ENCODE data around the gene WDR70. TPM values are rescaled to one million over a fixed set of nuclear protein-coding genes. Genes with fewer than 3 reads are reported as not detected.

The WDR70 gene
- total RNA-seq, 1 experiment from 2014 or later, result 78.2 TPM

GRCh38 chr5:37720550-37720952 is 341.4 kb downstream of the WDR70 start:
- POLR2A ChIA-PET (ENCODE audit: unreplicated experiment), result no interaction called here
- Histone ChIP-seq H3F3A (ENCODE audit: insufficient read depth, low read depth) (peaks cover 26% of the 10 kb centered on the region), H4K20me1 (ENCODE audit: insufficient read depth) (peaks cover 14% of the 10 kb centered on the region), H3K36me3 (ENCODE audit: low read depth) (no peaks in the 10 kb centered on the region), H3K9me2 (ENCODE audit: insufficient read depth) (no peaks in the 10 kb centered on the region), H3K4me3 (no peak overlapping the region), H2AFZ (no peak overlapping the region), H3K27ac (no peak overlapping the region), H3K9me3 (ENCODE audit: insufficient read depth, low read depth) (no peaks in the 10 kb centered on the region), H3K4me2 (no peak overlapping the region), H3K79me2 (ENCODE audit: low read depth) (no peaks in the 10 kb centered on the region), H3K4me1 (replicated peaks; ENCODE audit: insufficient read depth) (peaks cover 41% of the 10 kb centered on the region), H3K27me3 (ENCODE audit: insufficient read depth, low read depth) (no peaks in the 10 kb centered on the region)
- TF ChIP-seq CTCF (conservative IDR thresholded peaks at IDR 0.05) (no peak), EZH2 (IDR thresholded peaks at IDR 0.05; ENCODE audit: low read depth) (no peak)
- DNase-seq, result no peak
- BruUV-seq (replicated peaks), result no TSS peak
- intact Hi-C loops (cut with micrococcal nuclease; ENCODE audit: unreplicated experiment), result no loop called here
- CTCF ChIA-PET, result no interaction called here

GRCh38 chr5:37721447-37721871 is 342.3 kb downstream of the WDR70 start:
- ChIA-PET CTCF (no interaction called here), POLR2A (ENCODE audit: unreplicated experiment) (no interaction called here)
- no peak for TF ChIP-seq EZH2 (IDR thresholded peaks at IDR 0.05; ENCODE audit: low read depth)
- no peak for TF ChIP-seq CTCF (conservative IDR thresholded peaks at IDR 0.05)
- H3K36me3 ChIP-seq (ENCODE audit: low read depth), result no peaks in the 10 kb centered on the region
- DNase-seq, result no peak
- intact Hi-C loops (cut with micrococcal nuclease; ENCODE audit: unreplicated experiment), result no loop called here
- no peak overlapping the region for H3K27ac ChIP-seq
- H3F3A ChIP-seq (ENCODE audit: insufficient read depth, low read depth), result peaks cover 26% of the 10 kb centered on the region
- H3K27me3 ChIP-seq (ENCODE audit: insufficient read depth, low read depth), result no peaks in the 10 kb centered on the region
- BruUV-seq (replicated peaks), result no TSS peak
- no peak overlapping the region for H3K4me3 ChIP-seq
- peaks cover 39% of the 10 kb centered on the region for H3K4me1 ChIP-seq (replicated peaks; ENCODE audit: insufficient read depth)
- peaks cover 14% of the 10 kb centered on the region for H4K20me1 ChIP-seq (ENCODE audit: insufficient read depth)
- no peaks in the 10 kb centered on the region for H3K79me2 ChIP-seq (ENCODE audit: low read depth)
- H3K9me2 ChIP-seq (ENCODE audit: insufficient read depth), result no peaks in the 10 kb centered on the region
- H3K4me2 ChIP-seq, result no peak overlapping the region
- H3K9me3 ChIP-seq (ENCODE audit: insufficient read depth, low read depth), result no peaks in the 10 kb centered on the region
- no peak overlapping the region for H2AFZ ChIP-seq

- DNase-seq, result peak; percentile 32 to 93
- Histone ChIP-seq H3K9me2 (ENCODE audit: insufficient read depth) (no peaks in the 10 kb centered on the region), H2AFZ (no peak overlapping the region), H3K9me3 (ENCODE audit: insufficient read depth, low read depth) (no peaks in the 10 kb centered on the region), H3K27ac (no peak overlapping the region), H4K20me1 (ENCODE audit: insufficient read depth) (peaks cover 6% of the 10 kb centered on the region; the same call in 1 of the 2 replicates), H3F3A (ENCODE audit: insufficient read depth, low read depth) (peaks cover 16% of the 10 kb centered on the region; the same call in 1 of the 2 replicates), H3K4me2 (peak overlapping the region; percentile 33), H3K36me3 (ENCODE audit: low read depth) (no peaks in the 10 kb centered on the region), H3K4me1 (replicated peaks; ENCODE audit: insufficient read depth) (peaks cover 29% of the 10 kb centered on the region), H3K4me3 (no peak overlapping the region), H3K27me3 (ENCODE audit: insufficient read depth, low read depth) (no peaks in the 10 kb centered on the region), H3K79me2 (ENCODE audit: low read depth) (no peaks in the 10 kb centered on the region)
- no peak for TF ChIP-seq CTCF (conservative IDR thresholded peaks at IDR 0.05)
- no peak for TF ChIP-seq EZH2 (IDR thresholded peaks at IDR 0.05; ENCODE audit: low read depth)
- no TSS peak for BruUV-seq (replicated peaks)
- intact Hi-C loops (cut with micrococcal nuclease; ENCODE audit: unreplicated experiment), result loop anchor here (1.0 kb wide), 1 partner anchor 471 kb away; no protein-coding TSS in a partner anchor
- CTCF ChIA-PET, result interaction anchor here (0.6 to 1.4 kb wide), 2 partner anchors 15 to 48 kb away, joined by 4 read pairs; no protein-coding TSS in a partner anchor
- POLR2A ChIA-PET (ENCODE audit: unreplicated experiment), result interaction anchor here (0.5 kb wide), 1 partner anchor 18 kb away, joined by 3 read pairs; no protein-coding TSS in a partner anchor
These were observed 343.4 kb downstream of the WDR70 start for GRCh38 chr5:37722236-37723161.

All from PC-9 (cell line).